Adrenal gland (tissue), 5 donors: ENCODE data around the gene RUVBL1.

Source experiments
- CTCF ChIP-seq, 6 experiments: fragments of 450-650 bp in 4 of 6; fragments of 200-600 bp in 2 of 6; sonication (generic) in 1 of 6; IDR thresholded peaks; 1 replicate in 5 of 6; 2 replicates in 1 of 6; pipeline versions ENCODE4 v1.5.1 to v1.8.0; 2016 to 2021; ENCODE audit warnings: antibody characterized with exemption in 6 of 6, mild to moderate bottlenecking in 2 of 6, moderate library complexity in 1 of 6
- POLR2A ChIP-seq, 2 donors: fragments of 450-650 bp; IDR thresholded peaks; one replicate each; pipeline ENCODE4 v1.6.1; 2017; ENCODE audit warnings: antibody characterized with exemption in 2 of 2, mild to moderate bottlenecking in 2 of 2, moderate library complexity in 1 of 2
- donor health status: DM: no; HTN: no; CAD: no.

- no peak for TF ChIP-seq CTCF (IDR thresholded peaks at IDR 0.05)
- TF ChIP-seq POLR2A (IDR thresholded peaks at IDR 0.05) = no peak
These were observed 43.8 kb downstream of the RUVBL1 start for GRCh38 chr3:128079823-128080222.
